NCI-H2171 (cell line): ENCODE data around the gene MYOM3.

Source experiments
- DNase-seq: peaks from one replicate; lab custom pipeline; 2025; lab: John Stamatoyannopoulos, UW

MYOM3 gene

DNA sequence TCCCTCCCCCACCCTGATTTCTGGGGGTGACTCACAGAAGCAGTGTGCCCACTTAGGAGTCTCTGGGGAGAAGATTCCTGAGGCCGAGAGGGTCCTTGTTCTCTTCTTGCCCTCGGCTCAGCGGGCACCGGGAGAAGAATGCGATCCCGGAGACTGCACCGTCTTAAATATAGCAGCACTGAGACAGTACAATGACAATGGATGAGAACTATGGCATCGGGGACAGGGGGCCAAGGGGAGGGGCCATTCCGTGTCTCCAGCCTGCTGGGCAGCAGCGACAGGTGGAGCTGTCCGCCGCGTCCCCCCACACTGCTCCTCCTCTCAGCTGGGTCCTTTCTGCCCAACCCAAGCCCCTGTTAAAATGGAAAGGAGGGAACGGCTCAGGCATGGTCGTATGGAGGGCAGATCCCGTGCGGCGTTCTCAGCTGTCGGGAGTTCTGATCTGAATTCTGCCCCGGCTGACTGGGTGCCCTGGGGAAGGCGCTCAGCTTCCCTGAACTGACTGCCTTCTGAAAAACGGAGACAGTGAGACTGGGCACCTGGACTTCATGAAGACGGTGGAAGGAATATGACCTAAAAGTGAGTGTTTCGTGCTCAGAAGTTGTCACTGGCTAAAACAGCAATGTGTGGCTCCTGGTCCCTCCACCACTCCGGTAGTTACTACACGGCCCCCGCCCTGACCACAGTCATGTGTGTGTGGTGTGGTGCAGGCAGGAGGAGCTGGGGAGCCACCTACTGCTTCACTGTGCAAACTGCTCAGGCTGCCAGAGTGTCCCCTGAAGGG, at the start of gene MYOM3:
Gene MYOM3 (minus strand): TSS at position 140 of the 784 bp plus-strand sequence. CDS start 3,499 bp downstream, outside the sequence.
- DNase-seq = peak; percentile 17

DNA sequence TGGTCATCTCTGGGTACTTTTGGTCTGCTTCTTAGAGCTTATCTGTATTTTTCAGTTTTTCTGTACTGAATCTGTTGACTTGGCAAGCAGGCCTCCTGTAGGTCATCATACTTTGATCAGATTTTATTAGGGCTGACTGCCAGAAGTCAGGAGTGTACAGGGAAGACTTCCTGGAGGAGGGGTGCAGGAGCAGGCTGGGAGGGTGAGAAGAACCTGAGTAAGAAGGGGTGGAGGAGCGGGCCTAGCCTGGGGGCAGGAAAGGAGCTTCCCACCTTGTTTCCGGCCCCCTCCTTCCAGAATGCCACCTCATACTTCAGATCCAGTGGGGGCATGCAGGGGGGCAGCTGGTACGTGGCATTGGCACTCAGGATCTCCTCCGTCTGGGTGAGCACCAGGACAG, 49.3 kb upstream of the MYOM3 start:
- DNase-seq = no peak

DNA sequence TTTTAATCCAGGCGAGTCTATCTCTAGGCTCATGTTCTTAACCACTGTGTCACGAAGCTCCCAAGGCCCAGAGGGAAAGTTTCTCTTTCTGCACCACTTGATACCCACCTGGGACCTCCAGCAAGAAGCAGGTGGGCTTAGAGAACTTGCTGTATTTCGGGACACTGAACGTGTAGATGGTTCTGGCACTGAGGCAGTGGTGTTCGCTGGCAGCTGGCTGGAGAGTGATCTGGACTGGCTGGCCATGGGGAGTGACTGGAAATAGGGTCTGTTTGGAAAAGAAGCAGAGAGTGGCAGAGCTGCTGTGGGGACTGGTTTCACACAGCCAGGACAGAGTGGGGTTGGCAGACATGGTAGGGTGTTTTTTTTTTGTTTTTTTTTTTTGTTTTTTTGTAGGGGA, 47.4 kb upstream of the MYOM3 start:
- DNase-seq = no peak

DNA sequence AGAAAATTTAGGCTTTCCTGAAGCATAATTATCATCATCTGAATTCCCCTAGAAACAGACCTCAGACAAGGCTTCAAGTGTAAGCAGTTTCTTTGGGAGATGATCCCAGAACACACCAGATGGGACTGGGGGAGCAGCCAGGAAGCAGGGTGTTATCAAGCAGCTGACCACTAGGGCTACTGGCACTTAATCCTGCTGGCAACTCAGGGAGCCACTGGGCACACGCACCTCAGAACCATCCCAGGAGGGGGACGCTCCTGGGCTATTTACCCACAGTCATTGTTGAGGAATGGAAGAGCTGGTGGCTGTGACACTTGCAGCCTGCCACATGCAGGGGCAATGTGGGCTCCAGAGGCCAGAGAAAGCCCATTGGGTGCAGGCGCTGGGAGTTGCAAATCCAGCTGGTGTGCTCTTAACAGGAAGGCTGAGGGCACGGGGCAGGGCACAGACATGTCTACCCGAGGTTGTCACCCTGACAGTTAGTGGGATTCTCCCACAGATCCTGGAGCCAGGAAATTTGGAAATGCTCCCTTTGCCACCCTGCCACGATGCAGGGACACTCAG, 46.1 kb upstream of the MYOM3 start:
- DNase-seq = no peak

DNA sequence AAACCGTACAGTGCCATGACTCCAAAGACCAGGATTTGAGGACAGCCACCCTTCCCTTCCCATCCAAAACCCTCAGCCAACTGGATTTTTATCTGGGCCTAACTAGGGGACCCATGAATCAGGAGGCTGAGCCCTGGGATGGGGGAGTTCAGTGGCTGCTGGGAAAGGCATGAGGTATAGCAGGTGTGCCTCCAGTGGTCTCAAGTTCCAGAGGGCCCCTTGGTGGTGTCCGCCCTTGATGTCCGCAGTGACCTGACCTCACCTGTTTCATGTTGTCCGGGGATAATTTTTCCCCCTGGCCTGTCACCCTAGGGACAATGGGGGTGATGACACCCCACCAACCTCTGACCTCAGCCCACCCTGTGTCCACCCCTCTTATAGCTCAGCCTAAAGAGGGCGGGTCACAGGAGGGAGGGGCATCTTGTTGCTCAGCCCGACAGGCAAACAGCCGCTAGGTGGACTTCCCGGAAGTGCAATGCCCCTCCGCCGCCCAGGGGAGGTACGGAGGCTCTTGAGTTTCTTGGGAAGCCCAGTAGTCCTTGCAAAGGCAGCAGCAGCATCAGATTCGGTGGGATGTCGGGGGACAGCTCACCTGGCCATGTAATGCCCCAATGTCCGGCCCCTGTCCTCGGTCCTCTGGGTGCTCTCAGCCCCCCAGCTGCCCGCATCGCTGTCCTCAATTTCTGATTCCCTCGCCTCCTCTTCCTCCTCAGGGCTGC, 44.8 kb upstream of the MYOM3 start:
- DNase-seq = no peak

DNA sequence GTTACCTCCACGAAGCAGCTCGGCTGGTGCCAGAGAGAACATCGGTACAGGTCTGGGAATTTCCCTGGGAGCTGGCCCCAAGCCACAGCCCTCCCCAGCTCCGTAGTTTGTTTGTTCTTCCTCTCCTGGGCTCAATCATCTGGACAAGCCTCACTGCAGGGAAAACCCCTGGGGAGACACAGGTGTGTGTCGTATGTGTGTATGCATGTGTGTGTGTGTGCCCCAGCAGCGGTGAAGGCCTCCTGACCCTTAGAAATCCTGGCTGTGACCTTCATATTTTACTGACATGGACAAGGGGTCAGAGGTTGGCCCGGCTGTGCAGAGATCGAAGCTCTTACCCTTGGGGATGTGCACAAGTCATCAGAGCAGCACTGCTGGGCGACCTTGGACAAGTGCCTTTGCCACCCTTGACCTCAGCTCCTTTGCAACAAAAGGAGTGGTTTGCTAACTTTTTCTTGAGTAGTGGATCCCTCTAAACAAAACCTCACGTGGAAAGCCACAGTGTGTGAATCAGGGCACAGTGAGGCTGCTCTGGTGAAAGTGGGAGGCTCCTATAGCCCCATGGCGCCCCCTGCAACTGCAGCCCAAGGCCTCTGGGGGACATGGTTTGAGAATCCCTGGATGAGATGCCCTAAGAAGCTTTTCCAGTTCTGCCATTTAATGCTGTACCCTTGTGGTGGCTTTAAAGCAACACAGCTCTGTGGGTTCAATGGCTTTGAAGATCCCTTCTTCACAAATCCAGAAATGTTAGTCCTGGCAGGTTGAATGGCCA, 43.3 kb upstream of the MYOM3 start:
- DNase-seq = no peak

DNA sequence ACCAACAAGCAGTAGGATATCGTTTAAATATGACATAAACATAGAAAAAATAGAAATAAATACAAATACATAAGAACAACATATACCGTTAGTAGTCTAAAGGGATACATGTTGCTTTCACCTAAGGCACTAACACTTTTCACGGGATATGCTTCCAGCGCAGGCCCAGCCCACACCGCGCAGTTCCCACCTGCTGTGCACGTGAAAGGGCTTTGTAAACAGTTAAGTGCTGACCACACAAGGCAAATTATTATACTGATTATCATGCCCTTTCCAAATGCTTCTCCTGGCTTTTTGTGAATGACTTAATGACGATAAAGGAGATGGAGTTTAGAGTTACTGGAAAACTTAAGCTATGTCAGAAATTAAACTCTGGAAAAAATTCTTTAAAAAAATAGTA, 42.3 kb upstream of the MYOM3 start:
- DNase-seq = no peak

DNA sequence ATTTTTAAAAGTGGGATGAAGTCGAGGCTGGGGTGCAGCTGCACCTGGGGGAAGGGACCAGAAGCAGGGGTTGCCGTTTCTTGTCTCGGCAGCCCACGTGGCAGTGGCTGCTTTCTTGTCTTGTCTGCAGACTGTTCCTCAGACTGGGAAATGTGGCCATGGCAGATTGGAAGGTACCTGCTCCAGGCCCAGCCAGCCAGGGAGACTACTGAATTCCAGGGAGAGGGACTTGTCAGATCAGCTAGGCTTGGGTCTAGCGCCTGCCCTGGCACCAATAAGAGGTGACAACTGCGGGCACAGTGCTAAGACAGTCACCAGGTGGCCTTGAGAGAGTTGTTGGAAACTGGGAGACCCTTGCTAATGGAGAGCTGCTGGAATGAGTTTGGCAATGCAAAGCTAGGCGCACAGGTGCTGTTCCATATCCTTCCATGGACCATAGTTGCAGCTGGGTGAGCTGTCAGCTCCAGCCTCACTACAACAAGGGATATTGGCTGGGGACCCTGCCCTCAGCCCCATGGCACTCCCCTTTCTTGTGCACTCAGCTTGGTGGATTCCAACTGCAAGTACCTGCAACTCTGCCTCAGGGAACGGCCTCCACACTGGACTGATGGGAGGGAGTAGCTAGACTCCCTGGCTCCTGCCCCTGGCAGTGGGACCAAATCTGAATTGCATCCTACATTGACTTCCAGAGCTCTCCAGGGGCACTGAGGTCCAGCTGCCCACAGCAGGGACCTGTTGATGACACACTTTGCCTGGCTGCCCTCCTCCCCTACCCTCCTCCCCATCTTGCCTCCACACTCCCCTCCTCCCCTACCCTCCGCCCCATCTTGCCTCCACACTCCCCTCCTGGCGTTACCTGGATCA, 40.9 kb upstream of the MYOM3 start:
- no peak for DNase-seq

DNA sequence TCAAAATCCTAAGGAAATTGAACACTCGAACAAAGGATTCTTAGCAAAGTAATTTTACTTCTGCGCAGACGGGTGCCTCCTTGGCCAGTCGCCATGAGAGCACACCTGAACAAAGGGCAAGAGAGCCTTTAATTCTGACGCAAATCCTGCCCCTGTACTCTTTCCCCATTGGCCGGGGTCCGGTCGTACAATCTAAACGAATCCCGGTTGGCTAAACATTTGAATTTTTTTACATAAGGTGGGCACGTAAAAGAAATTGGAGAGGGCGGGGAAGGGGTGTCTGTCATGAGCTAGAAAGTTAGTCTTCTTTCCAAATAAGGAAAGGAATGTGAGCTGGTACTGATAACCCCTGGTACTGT, 39.2 kb upstream of the MYOM3 start:
- peak; percentile 96 for DNase-seq

DNA sequence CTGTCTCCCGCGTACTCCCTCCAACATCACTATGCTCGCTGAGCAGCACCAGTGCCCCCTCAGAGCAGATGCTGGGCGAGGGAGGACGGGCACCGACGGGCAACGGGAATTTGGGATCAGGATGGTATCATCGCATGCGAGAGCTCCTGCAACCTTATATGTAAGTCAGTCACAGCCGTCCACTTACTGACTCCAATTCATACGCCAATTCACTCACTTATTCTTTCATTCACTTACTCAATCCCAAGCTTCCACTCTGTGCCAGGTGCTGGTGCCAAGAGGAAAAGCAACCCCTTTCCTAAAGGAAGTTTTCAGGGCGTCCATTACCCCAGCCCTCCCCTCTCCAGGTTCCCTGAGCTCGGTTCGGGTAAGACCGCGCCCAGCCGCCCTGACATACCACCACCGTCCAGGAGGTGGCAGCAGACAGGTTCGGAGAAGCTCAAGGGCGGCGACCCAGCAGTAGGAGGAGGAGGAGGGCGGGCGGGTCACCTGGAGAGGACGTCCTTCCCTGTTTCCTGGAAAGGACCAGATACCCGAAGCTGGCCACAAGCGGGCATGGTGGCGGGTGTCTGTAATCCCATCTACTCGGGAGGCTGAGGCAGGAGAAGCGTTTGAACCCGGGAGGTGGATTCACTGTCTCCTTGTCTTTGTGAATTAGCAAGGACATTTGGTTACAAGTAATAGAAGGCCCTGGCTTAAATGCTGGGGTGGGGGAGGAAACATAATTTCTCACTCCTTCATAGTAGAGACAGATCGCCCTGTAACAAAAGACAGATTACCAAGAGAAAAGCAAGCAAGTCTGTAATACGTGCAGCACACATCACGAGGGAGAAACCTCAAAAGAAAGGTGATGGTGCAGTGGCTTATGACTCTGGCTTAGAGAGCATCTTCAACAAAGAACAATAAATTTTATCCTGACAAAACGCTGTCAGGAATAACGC, 38.6 kb upstream of the MYOM3 start:
- DNase-seq = peak; percentile 83

DNA sequence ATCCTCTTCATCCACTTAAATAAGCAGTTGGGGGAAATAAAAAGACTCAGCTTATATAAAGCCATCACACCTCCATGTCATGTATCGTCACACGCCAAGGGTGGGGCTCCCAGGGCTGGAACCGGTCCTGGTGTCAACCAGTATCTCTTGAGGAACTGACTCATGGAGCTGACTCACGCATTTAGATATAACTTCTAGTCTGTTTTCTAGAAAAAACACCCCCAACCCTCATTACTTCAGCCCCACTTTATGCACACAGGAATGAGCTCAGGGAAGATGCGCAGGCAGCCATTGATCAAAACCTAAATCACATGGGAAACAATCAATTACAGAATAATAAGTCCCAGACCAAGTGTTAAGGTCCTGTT, 37.9 kb upstream of the MYOM3 start:
- no peak for DNase-seq

DNA sequence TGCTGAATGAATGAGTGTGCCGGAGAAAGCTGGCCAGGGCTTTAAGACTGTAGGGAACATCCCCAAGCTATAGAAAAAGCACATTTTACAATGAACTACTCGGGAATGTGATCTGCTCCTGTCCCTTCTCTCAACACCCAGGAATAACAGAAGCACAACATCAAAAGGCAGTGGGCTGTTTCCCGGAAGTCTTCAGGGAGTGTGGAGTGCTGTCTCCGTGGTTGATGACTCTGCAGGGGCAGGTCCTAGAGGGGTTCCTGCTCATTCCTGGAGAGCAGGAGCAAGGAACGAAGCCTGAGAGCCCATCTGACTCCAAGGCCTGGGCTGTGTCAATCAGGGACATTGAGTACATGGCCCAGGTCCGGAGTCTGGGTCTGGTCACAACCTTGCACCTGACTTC, 35.9 kb upstream of the MYOM3 start:
- DNase-seq = no peak

DNA sequence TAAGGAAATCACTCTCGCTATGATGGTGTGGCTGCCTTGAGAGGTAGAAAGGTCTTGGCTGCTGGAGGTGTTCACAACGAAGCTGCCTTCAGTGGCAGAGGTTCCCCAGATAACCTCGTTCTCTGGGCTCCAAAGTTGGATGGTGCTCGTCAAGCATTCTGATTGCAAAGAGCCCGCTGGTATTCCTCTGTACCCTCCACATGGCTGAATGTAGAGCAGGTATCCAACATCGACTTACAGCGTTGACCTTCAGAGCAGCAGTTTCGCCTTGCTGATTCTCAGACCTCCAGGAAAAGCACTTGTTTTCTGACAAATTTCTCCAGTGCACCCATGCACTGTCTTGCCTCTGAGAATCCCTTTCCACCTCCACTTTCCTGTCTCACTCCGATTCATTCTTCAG, 35.3 kb upstream of the MYOM3 start:
- DNase-seq = no peak

DNA sequence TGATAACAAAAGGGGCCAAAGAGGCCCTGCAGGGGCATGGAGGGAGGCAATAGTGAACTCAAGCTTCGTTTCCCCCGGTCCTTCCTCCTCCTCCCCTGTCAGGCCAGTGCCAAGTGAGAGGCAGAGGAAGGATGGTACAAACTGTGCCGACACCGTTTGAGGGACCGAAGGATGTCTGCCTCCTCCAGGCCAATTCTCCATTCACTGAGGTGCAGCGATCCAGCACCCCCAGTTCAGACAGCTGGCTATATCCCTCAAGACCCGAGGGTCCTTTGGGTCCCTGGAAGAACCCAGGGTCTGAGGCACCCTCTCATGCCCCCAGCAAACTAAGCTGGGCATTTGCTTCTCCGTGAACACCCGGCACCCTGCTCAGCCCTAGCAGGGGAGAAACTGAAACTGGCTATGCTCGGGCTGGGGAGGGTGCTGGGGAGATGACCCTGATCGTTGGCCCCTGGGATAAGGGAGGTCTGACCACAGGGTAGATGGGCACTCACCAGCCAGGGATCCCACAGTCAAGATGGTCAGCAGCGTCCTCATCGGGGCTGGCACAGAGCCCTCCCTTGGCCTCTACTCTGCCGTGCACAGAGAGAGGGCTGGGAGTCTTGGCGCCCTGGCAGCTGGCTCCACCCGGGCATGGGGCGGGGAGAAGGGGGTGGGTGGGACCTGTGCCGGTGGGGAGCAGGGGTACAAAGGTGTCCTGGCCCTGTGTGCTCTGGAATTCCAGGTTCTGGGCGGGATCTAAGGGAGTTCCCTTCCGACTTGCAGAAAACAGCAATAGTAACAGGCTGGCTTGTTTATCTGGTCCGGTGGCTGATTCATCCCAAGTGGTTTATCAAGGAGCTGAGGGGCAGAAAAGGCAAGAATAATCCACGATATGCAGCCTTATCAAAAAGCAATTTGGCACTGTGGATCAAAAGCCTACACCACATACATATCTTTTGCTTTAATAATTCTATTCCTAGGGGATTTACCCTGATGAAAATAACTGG, 30.9 kb upstream of the MYOM3 start, which contains the start of gene IL22RA1:
Gene IL22RA1 (minus strand): TSS at position 595 of the 989 bp plus-strand sequence. CDS start 58 bp downstream, at position 537.
- no peak for DNase-seq

DNA sequence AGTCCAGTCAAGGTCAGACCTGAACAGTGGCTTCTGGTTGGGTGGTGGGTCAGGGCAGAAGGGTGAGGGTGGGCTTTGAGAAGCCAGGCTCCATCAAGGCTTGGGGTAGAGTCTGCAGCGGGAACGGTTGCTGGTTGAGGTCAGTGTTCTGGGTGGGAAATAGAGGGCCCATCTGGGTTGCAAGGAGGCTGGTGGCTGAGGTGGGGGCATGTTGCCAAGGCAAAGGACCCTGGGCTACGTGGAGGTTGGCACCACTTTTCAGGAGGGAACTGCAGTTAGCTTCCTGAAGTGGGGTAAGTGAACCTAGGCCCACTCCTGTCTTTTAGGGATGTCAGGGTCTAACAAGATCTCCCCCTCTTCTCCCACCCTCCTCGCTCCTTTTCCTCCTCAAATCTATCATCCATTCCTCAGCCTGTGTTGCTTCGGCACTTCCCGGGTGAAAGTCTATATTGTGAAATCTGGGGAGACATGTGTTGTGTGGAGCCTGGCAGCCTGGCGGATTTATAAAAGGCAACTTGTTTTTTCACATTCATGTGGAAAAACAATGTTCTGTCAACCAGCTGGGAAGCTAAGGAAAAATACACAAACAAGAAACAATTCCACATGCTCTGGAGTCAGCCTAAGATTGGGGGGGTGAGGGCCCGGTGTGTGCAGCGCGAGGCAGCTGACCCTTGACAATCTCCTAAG, 29.5 kb upstream of the MYOM3 start:
- DNase-seq = no peak

DNA sequence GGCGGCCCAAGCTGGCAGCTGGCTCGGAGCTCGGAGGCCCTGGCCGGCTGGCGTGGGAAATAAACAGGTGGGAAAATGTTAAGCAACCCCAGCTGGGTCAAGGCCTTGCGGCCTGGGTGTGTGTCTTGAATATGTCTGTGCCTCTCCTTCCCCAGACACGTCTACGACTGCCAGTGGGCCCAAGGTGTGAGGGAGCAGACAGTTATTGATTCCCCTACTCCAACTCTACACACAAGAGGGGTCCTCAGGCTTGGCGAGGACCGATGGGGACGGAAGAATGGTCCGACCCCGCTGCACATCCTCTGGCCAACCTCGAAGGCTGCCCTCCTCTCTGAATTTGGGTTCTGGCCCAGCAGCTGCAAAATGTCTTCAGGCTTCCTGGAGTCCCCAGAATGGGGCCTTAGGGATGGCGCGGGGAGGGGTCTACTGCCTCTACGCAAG, 28.8 kb upstream of the MYOM3 start:
- DNase-seq = no peak

DNA sequence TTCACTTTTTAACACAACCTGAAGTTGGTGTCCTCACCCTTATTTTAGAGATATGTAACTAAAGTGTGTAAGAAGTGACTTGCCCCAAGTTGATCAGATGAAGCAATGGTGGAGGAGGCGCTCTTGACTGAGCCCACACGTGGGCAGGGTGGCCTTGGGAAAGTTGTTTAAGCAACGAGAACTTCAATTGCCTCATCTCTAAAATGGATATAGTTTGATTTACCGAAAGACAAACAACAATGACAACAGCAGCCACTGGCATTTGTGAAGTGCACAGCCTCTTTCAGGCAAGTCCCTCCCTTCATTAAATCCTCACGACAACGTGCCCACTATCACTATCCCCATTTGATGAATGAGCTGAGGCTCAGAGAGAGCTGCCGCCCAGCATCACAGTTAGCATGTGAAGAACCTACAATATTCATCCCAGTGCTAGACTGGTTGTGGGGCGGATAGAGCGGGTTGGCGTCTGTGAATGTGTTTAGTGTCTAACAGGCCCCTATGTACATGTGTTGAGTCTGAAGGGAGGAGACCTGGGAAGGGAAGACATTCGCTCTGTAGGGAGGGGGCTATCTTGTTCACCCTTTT, 28.0 kb upstream of the MYOM3 start:
- no peak for DNase-seq

DNA sequence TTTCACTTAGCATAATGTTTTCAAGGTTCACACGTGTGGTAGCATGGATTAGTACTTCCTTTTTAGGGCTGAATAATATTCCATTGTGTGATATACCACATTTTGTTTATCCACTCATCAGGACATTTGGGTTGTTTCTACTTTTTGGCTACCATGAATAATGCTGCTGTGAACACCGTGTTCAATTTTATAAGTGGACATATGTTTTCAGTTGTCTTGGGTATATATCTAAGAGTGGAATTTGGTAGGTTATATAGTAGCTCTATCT, 27.2 kb upstream of the MYOM3 start:
- DNase-seq = no peak
